CD4-positive, CD25-positive, alpha-beta regulatory T cell (primary cell): Measurements from ENCODE around the gene CATSPER2. TPM values are rescaled to one million over a fixed set of nuclear protein-coding genes. Genes with fewer than 3 reads are reported as not detected.
"Not testable (repeated sequence)": the region's sequence is repeated elsewhere in the genome, so short reads cannot be mapped to it uniquely, and the experiment has no call there.

Experiments
- ATAC-seq, 2 donors: fragments of 150-1000 bp; cut with Tn5 transposase; one replicate each; pipeline ENCODE4 v1.10.0; 2021; ENCODE audit warnings: low read depth in 2 of 2, moderate number of reproducible peaks in 2 of 2, moderate library complexity in 1 of 2
- DNase-seq, 3 donors: peaks; one replicate each; pipeline versions ENCODE4 v3.0.0 to v3.0.0-alpha.2; 2012 to 2022; ENCODE audit warnings: mixed read lengths in 1 of 3
- H3K27ac ChIP-seq: one replicate; pipeline ENCODE4 v1.7.0; 2013; ENCODE audit warnings: mild to moderate bottlenecking, low read length; ENCODE audit not compliant: insufficient read depth, poor library complexity, severe bottlenecking
- H3K27me3 ChIP-seq: one replicate; pipeline ENCODE4 v1.7.0; 2013; ENCODE audit warnings: low read length; ENCODE audit not compliant: control insufficient read depth, insufficient read depth
- H3K36me3 ChIP-seq: one replicate; pipeline ENCODE4 v1.7.0; 2013; ENCODE audit warnings: mild to moderate bottlenecking, low read length, moderate library complexity; ENCODE audit not compliant: control insufficient read depth, insufficient read depth
- H3K4me1 ChIP-seq: 2 replicates; pipeline ENCODE4 v1.7.0; 2013; ENCODE audit warnings: mild to moderate bottlenecking, low read length; ENCODE audit not compliant: insufficient read depth, control insufficient read depth, poor library complexity, severe bottlenecking
- H3K4me3 ChIP-seq: one replicate; pipeline ENCODE4 v1.7.0; 2013; ENCODE audit warnings: low read depth, mild to moderate bottlenecking, low read length, moderate library complexity
- H3K9me3 ChIP-seq, 2 experiments: 1 replicate in 1 of 2; 2 replicates in 1 of 2; pipeline ENCODE4 v1.7.0; 2013; ENCODE audit warnings: low read length in 2 of 2, mild to moderate bottlenecking in 1 of 2, moderate library complexity in 1 of 2; ENCODE audit not compliant: control insufficient read depth in 2 of 2
- H3K27ac Mint-ChIP-seq, 3 donors: one replicate each; pipeline ENCODE4 v1.8.0; 2020 to 2022; ENCODE audit warnings: mild to moderate bottlenecking in 3 of 3, mixed read lengths in 3 of 3, moderate library complexity in 2 of 3
- H3K27me3 Mint-ChIP-seq: one replicate; pipeline ENCODE4 v1.8.0; 2022; ENCODE audit warnings: mild to moderate bottlenecking, mixed read lengths
- H3K36me3 Mint-ChIP-seq: one replicate; pipeline ENCODE4 v1.8.0; 2020; ENCODE audit warnings: mixed read lengths
- H3K4me1 Mint-ChIP-seq, 4 donors: one replicate each; pipeline ENCODE4 v1.8.0; 2020 to 2022; ENCODE audit warnings: mixed read lengths in 4 of 4, mild to moderate bottlenecking in 1 of 4
- H3K4me3 Mint-ChIP-seq, 4 donors: one replicate each; pipeline ENCODE4 v1.8.0; 2020 to 2022; ENCODE audit warnings: mild to moderate bottlenecking in 4 of 4, mixed read lengths in 4 of 4, moderate library complexity in 3 of 4
- H3K9me3 Mint-ChIP-seq, 7 donors: one replicate each; pipeline ENCODE4 v1.8.0; 2020 to 2022; ENCODE audit warnings: mixed read lengths in 7 of 7, mild to moderate bottlenecking in 3 of 7, moderate library complexity in 2 of 7
- polyA plus RNA-seq, 4 donors: library from polyadenylated mRNA; unstranded; fragments of 300-500 nt; fragmentation: Illumina TruSeq; gene quantifications; one replicate each; pipeline ENCODE4 v1.2.3, GENCODE V29; 2021
- total RNA-seq: library from RNA; stranded (reverse); gene quantifications from one replicate; pipeline ENCODE4 v1.2.3, GENCODE V29; 2022

CATSPER2 gene
- total and polyA plus RNA-seq, 5 donors from 2014 or later: 0.17 to 6.3 (median 0.75) TPM

DNA sequence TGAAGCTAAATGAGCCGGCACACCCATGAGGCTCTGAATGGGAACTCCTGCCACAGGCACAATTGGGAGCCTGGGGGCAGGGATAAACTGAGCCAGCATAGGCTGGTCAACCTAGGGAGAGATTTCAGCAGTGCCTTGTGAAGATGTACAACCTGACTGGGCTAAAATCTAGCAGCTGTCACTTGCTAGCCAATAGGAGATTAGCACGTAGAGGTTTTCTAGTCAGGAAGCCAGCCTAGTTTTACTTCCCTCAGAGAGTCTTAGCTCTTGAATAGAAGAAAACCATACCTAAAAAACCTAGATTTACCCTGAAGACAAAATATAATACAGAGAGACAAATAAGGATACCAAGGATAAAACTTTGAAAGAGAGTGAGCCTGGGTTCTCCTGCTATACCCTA, 13.6 kb upstream of the CATSPER2 start:
- not testable (repeated sequence) for H3K27ac Mint-ChIP-seq, H3K27me3 Mint-ChIP-seq, H3K9me3 Mint-ChIP-seq, H3K4me3 Mint-ChIP-seq, H3K27me3 ChIP-seq, H3K36me3 ChIP-seq, DNase-seq, H3K4me3 ChIP-seq, H3K4me1 ChIP-seq, H3K36me3 Mint-ChIP-seq, H3K27ac ChIP-seq, H3K9me3 ChIP-seq, H3K4me1 Mint-ChIP-seq, ATAC-seq

DNA sequence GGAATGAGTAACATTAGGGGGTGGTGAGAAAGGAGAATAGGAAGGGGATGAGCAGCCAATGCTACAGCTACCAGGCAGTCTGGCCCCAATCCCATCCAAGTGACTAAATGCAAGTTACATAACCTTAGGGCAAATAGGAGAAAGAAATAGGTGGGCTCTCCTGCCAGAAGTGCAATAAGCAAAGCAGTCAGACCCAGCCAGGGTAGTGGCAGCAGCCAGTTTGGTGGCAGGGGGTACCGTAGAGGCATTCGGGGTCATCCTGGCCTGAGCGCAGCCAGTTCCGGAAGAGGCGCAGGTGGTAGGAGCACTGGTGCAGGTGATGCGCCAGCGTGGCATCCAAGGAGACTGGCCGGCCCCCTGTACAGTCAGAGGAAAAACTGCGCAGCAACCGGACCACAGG, 11.1 kb upstream of the CATSPER2 start:
- not testable (repeated sequence) for DNase-seq, H3K9me3 ChIP-seq, H3K36me3 ChIP-seq, H3K4me1 Mint-ChIP-seq, ATAC-seq, H3K9me3 Mint-ChIP-seq, H3K27me3 ChIP-seq, H3K36me3 Mint-ChIP-seq, H3K4me1 ChIP-seq, H3K4me3 Mint-ChIP-seq, H3K27me3 Mint-ChIP-seq, H3K27ac Mint-ChIP-seq, H3K4me3 ChIP-seq, H3K27ac ChIP-seq

DNA sequence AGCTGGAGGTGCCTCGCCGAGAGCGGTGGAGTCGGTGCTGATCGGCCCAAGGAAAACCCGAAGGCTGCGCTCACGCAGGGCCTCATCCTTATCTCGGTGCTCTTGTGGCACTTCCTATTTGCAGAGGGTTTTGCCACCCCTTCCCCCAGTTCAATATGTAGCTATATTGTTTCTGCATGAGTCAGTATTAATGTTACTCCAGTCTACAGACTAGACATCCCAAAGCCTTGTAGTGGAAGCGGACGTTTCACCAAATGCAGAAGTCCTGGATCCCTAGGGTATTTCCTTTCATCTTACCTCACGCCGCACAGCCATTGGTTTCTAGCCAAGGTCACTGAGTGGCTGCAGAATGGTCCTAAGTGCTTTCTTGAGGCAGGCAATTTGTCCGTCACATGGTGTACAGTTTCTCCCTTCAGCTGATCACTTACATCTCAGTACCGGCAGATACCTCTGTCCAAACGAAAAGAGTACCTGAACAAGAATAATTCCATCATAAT, 834 bp upstream of the CATSPER2 start:
- H3K27me3 Mint-ChIP-seq, H3K27ac Mint-ChIP-seq, H3K4me3 Mint-ChIP-seq, H3K9me3 Mint-ChIP-seq, H3K27ac ChIP-seq, H3K27me3 ChIP-seq, H3K9me3 ChIP-seq, H3K4me3 ChIP-seq, DNase-seq, H3K4me1 ChIP-seq, H3K36me3 ChIP-seq, H3K4me1 Mint-ChIP-seq: not testable (repeated sequence)
- peaks cover 20% of the 10 kb centered on the region for H3K36me3 Mint-ChIP-seq
- ATAC-seq: peak in 1 of 2 donors; percentile 62

DNA sequence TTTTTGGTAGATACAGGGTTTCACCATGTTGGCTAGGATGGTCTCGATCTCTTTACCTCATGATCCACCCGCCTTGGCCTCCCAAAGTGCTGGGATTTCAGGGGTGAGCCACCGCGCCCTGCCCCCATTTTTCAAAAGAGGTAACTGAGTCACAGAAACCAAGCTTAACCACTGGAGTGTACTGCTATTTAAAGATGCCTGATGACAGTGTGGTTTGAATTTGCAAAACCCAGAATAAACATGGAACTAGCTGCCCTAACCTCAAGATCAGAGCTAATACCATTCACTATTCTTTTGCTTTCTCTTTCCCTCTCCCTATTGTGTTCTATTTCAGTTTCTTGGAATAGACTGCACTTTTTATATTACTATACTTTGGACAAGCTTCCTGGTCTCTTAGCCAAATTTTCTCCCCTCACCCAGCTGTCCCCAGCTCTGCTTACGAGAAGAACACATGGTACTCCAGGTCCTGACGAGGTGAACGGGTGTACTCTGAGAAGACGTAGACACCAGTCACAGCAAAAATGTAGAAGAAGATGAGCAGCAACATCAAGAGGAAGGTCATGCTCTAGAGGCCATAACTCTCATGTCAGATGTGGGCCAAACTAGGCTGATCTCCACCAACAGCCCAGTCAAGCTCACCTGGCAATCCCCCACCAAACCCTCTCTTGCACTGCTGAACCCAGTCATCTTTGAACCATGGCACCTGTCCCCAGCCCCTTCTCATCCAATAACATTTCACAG, 10.0 kb downstream of the CATSPER2 start:
- H3K9me3 Mint-ChIP-seq, DNase-seq, H3K4me3 Mint-ChIP-seq, H3K36me3 Mint-ChIP-seq, H3K27me3 ChIP-seq, H3K4me3 ChIP-seq, ATAC-seq, H3K27ac Mint-ChIP-seq, H3K4me1 Mint-ChIP-seq, H3K9me3 ChIP-seq, H3K27ac ChIP-seq, H3K4me1 ChIP-seq, H3K36me3 ChIP-seq: not testable (repeated sequence)
- peaks cover 16% of the 10 kb centered on the region for H3K27me3 Mint-ChIP-seq

DNA sequence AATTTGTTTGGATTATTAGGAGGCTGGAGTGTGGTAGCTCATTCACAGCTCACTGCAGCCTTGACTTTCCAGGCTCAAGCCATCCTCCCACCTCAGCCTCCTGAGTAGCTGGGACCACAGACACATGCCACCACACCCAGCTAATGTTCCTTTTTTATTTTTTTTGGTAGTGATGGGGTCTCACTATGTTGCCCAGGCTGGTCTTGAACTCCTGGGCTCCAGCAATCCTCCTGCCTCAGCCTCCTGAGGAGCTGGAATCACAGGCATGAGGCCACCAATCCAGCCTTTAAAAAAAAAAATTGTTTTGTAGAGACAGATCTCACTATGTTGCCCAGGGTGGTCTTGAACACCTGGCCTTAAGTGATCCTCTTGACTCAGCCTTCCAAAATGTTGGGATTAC, 21.7 kb downstream of the CATSPER2 start:
- not testable (repeated sequence) for H3K4me3 ChIP-seq, H3K27me3 Mint-ChIP-seq, H3K36me3 ChIP-seq, H3K27ac ChIP-seq, H3K36me3 Mint-ChIP-seq, H3K4me1 Mint-ChIP-seq, H3K9me3 Mint-ChIP-seq, ATAC-seq, H3K27me3 ChIP-seq, DNase-seq, H3K4me1 ChIP-seq, H3K27ac Mint-ChIP-seq, H3K9me3 ChIP-seq, H3K4me3 Mint-ChIP-seq

DNA sequence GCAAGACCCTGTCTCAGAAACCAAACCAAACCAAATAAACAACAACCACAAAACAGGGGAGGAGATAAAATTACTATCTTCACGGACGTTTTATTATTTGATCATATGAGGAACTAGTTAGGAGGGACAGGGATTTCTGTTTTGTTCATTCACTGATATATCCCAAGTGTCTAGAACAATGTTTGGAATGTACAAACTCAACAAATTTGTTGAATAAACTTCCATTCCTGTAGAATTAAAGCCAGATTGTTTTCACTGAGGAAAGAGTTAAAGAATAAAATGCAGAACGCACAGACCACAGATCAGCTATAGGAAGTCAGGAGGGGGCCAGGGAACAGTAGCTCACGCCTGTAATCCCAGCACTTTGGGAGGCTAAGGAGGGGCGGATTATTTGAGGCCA, 23.5 kb downstream of the CATSPER2 start:
- Histone ChIP-seq H3K4me3 (no peak overlapping the region), H3K27ac (no peak overlapping the region), H3K9me3 (no peaks in the 10 kb centered on the region), H3K36me3 (no peaks in the 10 kb centered on the region), H3K27me3 (peaks cover 1% of the 10 kb centered on the region), H3K4me1 (no peaks in the 10 kb centered on the region)
- no peaks in the 10 kb centered on the region for H3K36me3 Mint-ChIP-seq
- no peak overlapping the region for H3K27ac Mint-ChIP-seq
- no peaks in the 10 kb centered on the region for H3K9me3 Mint-ChIP-seq
- no peaks in the 10 kb centered on the region for H3K4me1 Mint-ChIP-seq
- H3K27me3 Mint-ChIP-seq: peaks cover 17% of the 10 kb centered on the region
- H3K4me3 Mint-ChIP-seq: no peak overlapping the region
- ATAC-seq (no peak), DNase-seq (no peak)

DNA sequence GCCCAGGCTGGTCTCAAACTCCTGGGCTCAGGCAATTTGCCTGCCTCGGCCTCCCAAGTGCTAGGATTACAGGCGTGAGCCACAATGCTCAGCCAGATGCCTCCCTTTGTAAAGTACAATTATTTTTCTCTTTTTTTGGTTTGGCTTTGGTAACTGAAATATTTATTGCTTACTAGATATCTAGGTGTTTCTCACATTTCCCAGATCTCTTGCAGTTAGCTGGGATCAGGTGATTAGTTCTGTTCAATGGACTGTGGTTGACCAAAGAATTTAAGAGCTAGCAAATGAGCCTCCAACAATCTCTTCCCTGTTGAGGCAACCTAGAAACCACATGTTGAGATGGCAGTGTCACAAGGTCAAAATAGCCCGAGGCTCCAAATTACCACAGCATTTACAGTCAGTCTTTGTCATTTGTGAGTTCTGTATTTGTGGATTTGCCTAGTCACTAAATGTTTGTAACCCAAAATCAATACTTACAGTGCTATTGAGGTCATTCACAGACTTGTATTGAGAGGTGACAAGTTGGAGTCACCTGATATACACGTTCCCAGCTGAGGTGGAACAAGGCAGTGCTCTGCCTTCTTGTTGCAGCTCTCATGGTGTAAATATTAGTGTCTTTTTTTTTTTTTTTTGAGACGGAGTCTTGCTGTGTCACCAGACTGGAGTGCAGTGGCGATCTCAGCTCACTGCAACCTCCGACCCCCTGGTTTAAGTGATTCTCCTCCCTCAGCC, 26.4 kb downstream of the CATSPER2 start:
- H3K36me3 ChIP-seq, DNase-seq, H3K9me3 Mint-ChIP-seq, H3K27ac ChIP-seq, H3K4me1 Mint-ChIP-seq, H3K36me3 Mint-ChIP-seq, H3K9me3 ChIP-seq, H3K27ac Mint-ChIP-seq, H3K4me1 ChIP-seq, H3K4me3 Mint-ChIP-seq, H3K27me3 ChIP-seq, ATAC-seq, H3K4me3 ChIP-seq: not testable (repeated sequence)
- peaks cover 25% of the 10 kb centered on the region for H3K27me3 Mint-ChIP-seq

DNA sequence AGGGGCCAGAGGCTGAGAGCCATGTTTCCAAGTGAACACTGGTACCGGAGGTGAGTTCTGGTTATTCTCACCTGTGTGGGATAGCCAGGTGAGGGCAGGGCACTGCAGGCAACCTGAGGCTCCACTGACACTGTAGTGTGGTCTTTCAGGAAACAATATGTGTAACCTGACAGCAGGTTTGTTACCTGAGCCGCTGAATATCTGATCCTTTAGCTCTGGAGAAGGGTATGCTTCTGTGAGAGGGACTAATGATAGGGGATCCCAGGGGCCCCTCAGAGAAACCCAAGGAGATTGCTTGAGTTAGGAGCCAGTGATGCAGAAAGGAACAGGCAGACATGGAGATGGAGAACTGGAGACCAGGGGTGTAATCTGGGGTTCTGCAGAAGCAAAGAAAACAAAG, 29.9 kb downstream of the CATSPER2 start, which contains the start of gene STRC:
Gene STRC (minus strand): TSS at position 101 of the 400 bp plus-strand sequence. CDS start 78 bp downstream, at position 23.
- H3K4me3 ChIP-seq, H3K9me3 Mint-ChIP-seq, H3K9me3 ChIP-seq, H3K36me3 ChIP-seq, H3K27ac ChIP-seq, H3K4me1 ChIP-seq, DNase-seq, H3K36me3 Mint-ChIP-seq, H3K27ac Mint-ChIP-seq, ATAC-seq, H3K4me1 Mint-ChIP-seq, H3K27me3 ChIP-seq, H3K4me3 Mint-ChIP-seq: not testable (repeated sequence)
- peaks cover 21% of the 10 kb centered on the region for H3K27me3 Mint-ChIP-seq
